Activated T-cell treated with anti-CD3 and anti-CD28 coated beads, Interleukin-2, amount 50 U/mL, for 24 hours (primary cell): ENCODE results near the gene BZW2.
"Not testable (repeated sequence)": the region's sequence is repeated elsewhere in the genome, so short reads cannot be mapped to it uniquely, and the experiment has no call there.

Experiments
- DNase-seq: peaks from one replicate; pipeline ENCODE4 v3.0.0-alpha.2; 2020
- H3K27ac Mint-ChIP-seq: 2 replicates; pipeline ENCODE4 v1.8.0; 2020; ENCODE audit warnings: mild to moderate bottlenecking, mixed read lengths
- H3K27me3 Mint-ChIP-seq: 2 replicates; pipeline ENCODE4 v1.8.0; 2020; ENCODE audit warnings: mixed read lengths
- H3K36me3 Mint-ChIP-seq: 2 replicates; pipeline ENCODE4 v1.8.0; 2020; ENCODE audit warnings: low read depth, mixed read lengths
- H3K4me1 Mint-ChIP-seq: 2 replicates; pipeline ENCODE4 v1.8.0; 2020; ENCODE audit warnings: low read depth, mixed read lengths
- H3K4me3 Mint-ChIP-seq: 2 replicates; pipeline ENCODE4 v1.8.0; 2020; ENCODE audit warnings: mild to moderate bottlenecking, moderate library complexity, mixed read lengths
- H3K9me3 Mint-ChIP-seq: 2 replicates; pipeline ENCODE4 v1.8.0; 2020; ENCODE audit warnings: mixed read lengths

The BZW2 gene

DNA sequence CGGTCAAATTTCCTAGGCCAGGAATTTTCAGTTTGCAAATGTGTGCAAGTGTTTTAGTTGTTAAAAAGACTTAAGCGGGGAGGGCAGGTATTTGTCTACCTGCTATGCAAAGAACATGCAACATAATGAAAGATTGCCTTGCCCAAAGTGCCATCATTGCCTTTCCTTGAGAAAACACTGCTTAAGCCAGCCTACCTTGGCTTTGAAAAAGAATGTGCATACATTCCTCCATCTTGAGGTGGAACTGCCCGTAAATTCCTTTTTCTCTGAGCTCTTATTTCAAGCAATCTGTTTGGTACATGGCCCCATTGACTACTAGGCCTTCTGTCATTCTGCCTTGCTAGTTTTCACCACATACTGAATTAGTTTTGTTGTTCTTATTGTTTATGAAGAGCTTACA is 29.3 kb downstream of the BZW2 start:
- no peak for DNase-seq
- H3K27ac Mint-ChIP-seq, result no peak overlapping the region
- peaks cover 13% of the 10 kb centered on the region for H3K4me1 Mint-ChIP-seq
- H3K36me3 Mint-ChIP-seq, result peaks cover 86% of the 10 kb centered on the region
- no peaks in the 10 kb centered on the region for H3K27me3 Mint-ChIP-seq
- no peak overlapping the region for H3K4me3 Mint-ChIP-seq
- no peaks in the 10 kb centered on the region for H3K9me3 Mint-ChIP-seq

DNA sequence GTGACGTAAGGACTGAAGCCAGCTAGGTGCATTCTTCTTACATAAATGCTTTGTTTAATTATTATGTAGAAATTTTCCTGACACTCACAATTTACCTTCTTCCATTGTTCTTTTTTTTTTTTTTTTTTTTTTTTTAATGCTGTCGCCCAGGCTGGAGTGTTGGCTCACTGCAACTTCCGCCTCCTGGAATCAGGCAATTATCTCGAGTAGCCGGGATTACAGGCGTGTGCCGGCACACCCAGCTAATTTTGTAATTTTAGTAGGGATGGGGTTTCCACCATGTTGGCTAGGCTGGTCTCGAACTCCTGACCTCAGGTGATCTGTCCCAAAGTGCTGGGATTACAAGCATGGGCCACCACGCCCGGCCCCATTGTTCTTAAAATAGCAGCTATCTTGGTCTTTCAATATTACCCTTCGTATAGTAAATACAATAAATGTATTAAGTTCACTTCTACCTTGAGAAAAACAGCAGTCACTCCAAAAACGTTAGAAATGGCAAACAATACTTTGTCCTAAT is 32.1 kb downstream of the BZW2 start:
- Mint-ChIP-seq H3K4me1 (peaks cover 2% of the 10 kb centered on the region), H3K36me3 (peaks cover 84% of the 10 kb centered on the region), H3K27ac (no peak overlapping the region), H3K9me3 (no peaks in the 10 kb centered on the region), H3K27me3 (no peaks in the 10 kb centered on the region), H3K4me3 (no peak overlapping the region)
- DNase-seq, result no peak

- not testable (repeated sequence) for DNase-seq, H3K9me3 Mint-ChIP-seq, H3K4me3 Mint-ChIP-seq, H3K27ac Mint-ChIP-seq, H3K27me3 Mint-ChIP-seq, H3K4me1 Mint-ChIP-seq
- H3K36me3 Mint-ChIP-seq, result peaks cover 90% of the 10 kb centered on the region
Observed at GRCh38 chr7:16678645-16679566, 32.9 kb downstream of the BZW2 start.

DNA sequence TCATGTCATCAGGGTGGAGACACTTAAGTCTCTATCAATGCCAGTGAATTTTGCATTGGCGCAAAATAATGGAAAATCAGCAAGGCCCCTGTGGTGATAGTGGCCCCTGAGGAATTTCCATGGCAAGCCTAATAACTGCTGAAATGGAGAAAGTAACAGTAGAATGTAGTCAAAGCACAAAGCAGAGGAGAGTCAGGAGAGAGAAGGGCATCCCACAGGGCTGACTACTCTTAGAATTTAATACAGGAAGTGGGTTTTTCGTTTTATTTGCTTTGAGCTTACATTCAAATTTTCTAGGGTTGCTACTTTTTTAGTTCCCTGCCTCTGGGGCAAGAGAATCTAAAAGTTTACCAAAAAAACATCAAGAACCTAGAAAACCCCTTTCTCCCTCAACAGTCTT is 39.0 kb downstream of the BZW2 start:
- peaks cover 18% of the 10 kb centered on the region for H3K4me1 Mint-ChIP-seq
- H3K9me3 Mint-ChIP-seq, result no peaks in the 10 kb centered on the region
- peaks cover 86% of the 10 kb centered on the region for H3K36me3 Mint-ChIP-seq
- no peaks in the 10 kb centered on the region for H3K27me3 Mint-ChIP-seq
- H3K27ac Mint-ChIP-seq, result peak overlapping the region; percentile 71
- DNase-seq, result no peak
- H3K4me3 Mint-ChIP-seq, result no peak overlapping the region

DNA sequence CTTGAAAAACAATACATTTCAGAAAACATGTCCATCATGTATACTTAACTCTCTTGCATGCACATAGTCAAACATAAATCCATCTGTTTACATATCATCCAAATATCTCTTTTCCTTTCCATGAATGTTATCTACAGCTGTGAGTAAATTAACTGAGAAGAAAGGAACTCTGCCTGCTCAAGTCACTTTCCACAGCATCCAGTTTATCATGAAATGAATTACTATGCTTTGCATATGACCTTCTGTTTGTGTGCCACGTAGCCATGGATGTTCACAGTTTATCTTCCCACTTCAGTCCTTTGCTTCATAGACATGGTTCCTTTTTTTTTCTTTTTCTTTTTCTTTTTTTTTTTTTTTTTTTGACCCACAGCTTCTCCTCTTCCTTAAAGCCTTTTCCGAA is 39.6 kb downstream of the BZW2 start:
- Mint-ChIP-seq H3K36me3 (peaks cover 86% of the 10 kb centered on the region), H3K27me3 (no peaks in the 10 kb centered on the region), H3K4me3 (no peak overlapping the region), H3K9me3 (no peaks in the 10 kb centered on the region), H3K27ac (peak overlapping the region; percentile 68), H3K4me1 (peaks cover 18% of the 10 kb centered on the region)
- DNase-seq, result no peak

- Mint-ChIP-seq H3K36me3 (peaks cover 90% of the 10 kb centered on the region), H3K4me1 (peaks cover 19% of the 10 kb centered on the region), H3K27ac (peak overlapping the region; percentile 46), H3K4me3 (no peak overlapping the region), H3K9me3 (no peaks in the 10 kb centered on the region), H3K27me3 (no peaks in the 10 kb centered on the region)
- DNase-seq, result no peak
Observed at GRCh38 chr7:16688249-16688648, 42.3 kb downstream of the BZW2 start.

GRCh38 chr7:16691241-16691640 is 45.3 kb downstream of the BZW2 start:
- Mint-ChIP-seq H3K9me3 (no peaks in the 10 kb centered on the region), H3K27ac (no peak overlapping the region), H3K4me1 (peaks cover 8% of the 10 kb centered on the region), H3K36me3 (peaks cover 91% of the 10 kb centered on the region), H3K4me3 (no peak overlapping the region), H3K27me3 (no peaks in the 10 kb centered on the region)
- DNase-seq, result no peak

GRCh38 chr7:16693601-16694318 is 47.8 kb downstream of the BZW2 start:
- H3K27ac Mint-ChIP-seq, result peak overlapping the region; percentile 23
- DNase-seq, result no peak
- peaks cover 8% of the 10 kb centered on the region for H3K4me1 Mint-ChIP-seq
- H3K9me3 Mint-ChIP-seq, result no peaks in the 10 kb centered on the region
- no peak overlapping the region for H3K4me3 Mint-ChIP-seq
- H3K27me3 Mint-ChIP-seq, result no peaks in the 10 kb centered on the region
- peaks cover 95% of the 10 kb centered on the region for H3K36me3 Mint-ChIP-seq

DNA sequence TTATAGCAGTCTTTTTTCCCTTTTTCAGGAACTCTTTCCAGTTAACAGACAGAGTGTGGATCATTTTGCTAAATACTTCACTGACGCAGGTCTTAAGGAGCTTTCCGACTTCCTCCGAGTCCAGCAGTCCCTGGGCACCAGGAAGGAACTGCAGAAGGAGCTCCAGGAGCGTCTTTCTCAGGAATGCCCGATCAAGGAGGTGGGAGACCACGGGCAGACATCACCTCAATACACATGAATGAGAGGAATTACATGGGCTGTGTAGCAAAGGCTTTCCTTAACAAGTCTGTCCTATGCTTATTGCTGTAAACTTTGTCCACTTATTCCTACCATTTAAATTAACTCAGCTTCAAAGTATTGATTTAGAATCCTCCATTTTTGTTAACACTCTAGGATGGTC is 48.8 kb downstream of the BZW2 start:
- Mint-ChIP-seq H3K27ac (no peak overlapping the region), H3K27me3 (no peaks in the 10 kb centered on the region), H3K36me3 (peaks cover 99% of the 10 kb centered on the region), H3K4me3 (no peak overlapping the region), H3K4me1 (peaks cover 8% of the 10 kb centered on the region), H3K9me3 (no peaks in the 10 kb centered on the region)
- no peak for DNase-seq

GRCh38 chr7:16695621-16696237 is 49.7 kb downstream of the BZW2 start:
- peaks cover 99% of the 10 kb centered on the region for H3K36me3 Mint-ChIP-seq
- H3K27me3 Mint-ChIP-seq, result no peaks in the 10 kb centered on the region
- H3K27ac Mint-ChIP-seq, result peak overlapping the region; percentile 44
- no peak for DNase-seq
- H3K4me3 Mint-ChIP-seq, result no peak overlapping the region
- H3K9me3 Mint-ChIP-seq, result no peaks in the 10 kb centered on the region
- peaks cover 8% of the 10 kb centered on the region for H3K4me1 Mint-ChIP-seq

DNA sequence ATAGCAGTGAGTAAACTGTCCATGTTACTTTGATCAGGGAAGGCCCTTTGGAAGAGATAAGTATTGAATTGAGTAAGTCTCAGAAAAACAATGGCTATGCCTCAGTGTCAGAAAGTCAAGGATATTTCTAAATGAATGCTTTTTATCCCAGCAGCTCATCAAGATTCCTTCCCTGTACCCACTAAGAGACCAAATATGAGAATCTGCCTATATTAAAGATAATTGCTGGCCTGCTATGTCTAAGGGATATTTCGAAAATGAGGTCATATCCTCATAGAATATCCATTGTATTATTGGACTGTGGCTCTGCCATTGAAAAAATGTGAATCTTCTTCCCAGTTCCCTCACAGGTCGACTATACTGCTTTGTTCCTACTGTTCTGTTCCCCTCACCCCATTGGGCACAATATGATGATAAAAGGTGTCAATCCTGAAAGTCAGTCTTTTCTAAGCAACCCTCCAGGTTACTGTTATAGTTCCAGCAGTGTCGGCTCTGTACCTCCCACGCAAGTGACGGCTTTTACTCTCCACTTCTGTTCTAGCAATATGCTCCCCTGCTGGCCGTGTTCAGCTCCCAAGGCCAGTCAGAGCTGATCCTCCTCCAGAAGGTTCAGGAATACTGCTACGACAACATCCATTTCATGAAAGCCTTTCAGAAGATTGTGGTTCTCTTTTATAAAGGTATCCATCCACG is 51.7 kb downstream of the BZW2 start:
- DNase-seq, result no peak
- H3K36me3 Mint-ChIP-seq, result peaks cover 98% of the 10 kb centered on the region

DNA sequence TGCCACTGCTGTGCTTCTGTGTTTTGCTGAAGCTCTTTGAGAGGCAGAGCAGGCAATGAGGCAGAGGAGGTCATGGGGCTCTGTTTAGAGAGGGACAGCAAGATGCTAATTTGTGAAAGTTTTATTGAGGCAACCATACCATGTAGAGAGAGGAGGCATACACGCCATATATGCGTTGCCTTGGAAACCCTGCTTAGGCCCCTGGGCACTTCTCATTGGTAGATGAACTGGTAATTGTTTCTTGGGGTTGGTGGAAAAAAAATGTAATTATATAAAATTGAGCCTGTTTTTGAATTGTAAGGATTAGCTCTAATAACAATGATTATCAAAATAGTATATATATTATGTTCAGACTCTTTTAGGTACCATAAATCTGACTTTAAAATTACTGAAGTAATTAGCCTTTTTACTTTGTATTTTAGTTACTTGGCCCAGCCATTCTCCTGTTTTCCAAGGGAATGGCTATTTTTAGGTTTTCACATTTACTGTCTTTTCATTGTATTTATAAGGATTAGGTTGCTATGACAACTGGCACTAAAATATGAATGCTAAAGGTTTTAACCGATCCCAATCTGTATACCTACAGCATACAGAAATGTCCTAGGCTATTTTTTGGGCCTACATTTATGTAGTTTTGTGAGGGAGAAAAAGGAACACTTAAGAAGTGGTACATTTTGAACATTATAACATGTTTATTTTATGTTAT is 52.4 kb downstream of the BZW2 start:
- H3K36me3 Mint-ChIP-seq, result peaks cover 97% of the 10 kb centered on the region
- no peak for DNase-seq
- peaks cover 4% of the 10 kb centered on the region for H3K4me1 Mint-ChIP-seq
- H3K9me3 Mint-ChIP-seq, result no peaks in the 10 kb centered on the region
- H3K4me3 Mint-ChIP-seq, result no peak overlapping the region
- no peaks in the 10 kb centered on the region for H3K27me3 Mint-ChIP-seq
- H3K27ac Mint-ChIP-seq, result no peak overlapping the region

More for the DNA sequence above, 51.7 kb downstream of the BZW2 start:
- Mint-ChIP-seq H3K4me1 (peaks cover 7% of the 10 kb centered on the region), H3K27me3 (no peaks in the 10 kb centered on the region), H3K27ac (peak overlapping the region; percentile 7), H3K9me3 (no peaks in the 10 kb centered on the region), H3K4me3 (no peak overlapping the region)

DNA sequence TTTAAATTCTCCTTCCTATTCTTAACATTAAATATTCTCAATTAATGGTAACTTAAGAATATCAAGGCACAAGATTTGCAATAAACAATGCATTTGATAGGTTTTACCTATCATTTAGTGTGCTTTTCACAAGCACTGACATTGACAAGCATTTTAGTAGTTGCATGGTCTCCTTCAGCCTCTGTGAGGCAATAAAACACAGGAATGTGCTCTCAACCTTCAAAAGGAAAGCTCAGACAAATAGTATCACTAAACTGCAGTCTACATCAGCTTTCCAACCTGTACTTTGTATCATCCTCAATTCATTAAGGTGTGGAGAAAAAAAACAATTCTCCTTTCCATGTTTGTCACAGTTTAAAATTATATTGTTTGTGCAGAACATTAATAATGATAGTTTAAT is 56.5 kb downstream of the BZW2 start:
- Mint-ChIP-seq H3K27me3 (no peaks in the 10 kb centered on the region), H3K36me3 (peaks cover 94% of the 10 kb centered on the region)
- DNase-seq, result no peak

DNA sequence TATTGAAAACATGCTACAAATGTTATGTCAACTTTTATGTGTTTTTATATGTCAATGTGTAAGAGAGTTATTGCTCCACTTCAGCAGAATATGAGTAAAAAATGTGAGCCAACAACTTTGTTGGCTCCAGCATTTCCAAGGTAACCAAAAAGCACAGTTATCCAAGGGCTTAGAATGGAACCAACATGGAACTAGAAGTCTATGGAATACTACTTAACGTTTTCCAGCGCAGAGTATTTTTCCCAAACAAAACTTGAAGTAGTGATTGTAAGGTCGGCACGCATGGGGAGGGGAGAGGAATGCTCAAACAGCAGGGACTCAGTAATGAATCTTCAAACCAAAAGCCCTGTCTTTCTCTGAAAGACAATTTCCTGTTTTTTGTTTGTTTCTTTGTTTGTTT is 62.5 kb downstream of the BZW2 start:
- peaks cover 43% of the 10 kb centered on the region for H3K4me1 Mint-ChIP-seq
- H3K4me3 Mint-ChIP-seq, result no peak overlapping the region
- peaks cover 78% of the 10 kb centered on the region for H3K36me3 Mint-ChIP-seq
- no peak overlapping the region for H3K27ac Mint-ChIP-seq
- no peak for DNase-seq
- peaks cover 9% of the 10 kb centered on the region for H3K9me3 Mint-ChIP-seq
- H3K27me3 Mint-ChIP-seq, result no peaks in the 10 kb centered on the region

More for the DNA sequence above, 56.5 kb downstream of the BZW2 start:
- no peak overlapping the region for H3K27ac Mint-ChIP-seq
- no peak overlapping the region for H3K4me3 Mint-ChIP-seq
- peaks cover 11% of the 10 kb centered on the region for H3K4me1 Mint-ChIP-seq
- no peaks in the 10 kb centered on the region for H3K9me3 Mint-ChIP-seq
